OCI-M1 (cell line): ENCODE measurements around the gene RBMS2.

Experiments used
- DNase-seq: peaks from one replicate; lab custom pipeline; 2025; lab: John Stamatoyannopoulos, UW

The RBMS2 gene

DNA sequence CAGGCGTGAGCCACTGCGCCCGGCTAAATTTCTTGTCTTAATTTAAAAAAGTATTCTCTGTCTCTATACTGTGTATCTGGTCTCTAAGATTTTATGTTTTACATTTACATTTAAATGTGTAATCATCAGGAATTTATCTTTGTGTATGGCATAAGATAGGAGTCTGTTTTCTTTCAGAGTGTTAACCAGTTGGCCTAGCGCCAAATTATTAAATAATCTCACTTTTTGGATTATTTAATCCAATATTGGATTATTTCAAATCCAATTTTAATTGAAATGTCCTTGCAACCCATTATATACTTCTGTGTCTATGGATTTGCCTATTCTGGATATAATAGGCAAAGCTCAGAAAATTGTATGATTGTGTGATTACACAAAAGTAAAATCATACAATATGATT lies 63.5 kb downstream of the RBMS2 start:
- DNase-seq, result no peak

DNA sequence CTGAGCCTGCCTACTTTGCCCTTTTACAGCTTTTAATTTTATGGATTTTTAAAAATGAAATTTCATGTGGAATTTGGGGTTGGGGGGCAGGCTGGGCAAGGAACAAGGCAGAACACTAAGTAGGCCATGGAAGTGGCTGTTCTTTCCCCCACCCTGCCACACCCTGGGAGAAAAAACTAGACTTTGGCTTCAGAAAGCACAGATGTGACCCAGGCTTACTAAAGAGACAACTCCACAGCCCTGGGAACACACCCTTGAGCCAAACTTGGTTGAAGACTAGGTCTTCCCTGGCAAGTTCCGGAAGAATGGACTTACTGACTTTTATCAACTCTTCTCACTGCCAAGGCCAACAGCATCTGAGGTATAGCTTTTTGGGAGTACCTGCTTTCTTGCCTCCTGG lies 68.2 kb downstream of the RBMS2 start:
- DNase-seq, result no peak

DNA sequence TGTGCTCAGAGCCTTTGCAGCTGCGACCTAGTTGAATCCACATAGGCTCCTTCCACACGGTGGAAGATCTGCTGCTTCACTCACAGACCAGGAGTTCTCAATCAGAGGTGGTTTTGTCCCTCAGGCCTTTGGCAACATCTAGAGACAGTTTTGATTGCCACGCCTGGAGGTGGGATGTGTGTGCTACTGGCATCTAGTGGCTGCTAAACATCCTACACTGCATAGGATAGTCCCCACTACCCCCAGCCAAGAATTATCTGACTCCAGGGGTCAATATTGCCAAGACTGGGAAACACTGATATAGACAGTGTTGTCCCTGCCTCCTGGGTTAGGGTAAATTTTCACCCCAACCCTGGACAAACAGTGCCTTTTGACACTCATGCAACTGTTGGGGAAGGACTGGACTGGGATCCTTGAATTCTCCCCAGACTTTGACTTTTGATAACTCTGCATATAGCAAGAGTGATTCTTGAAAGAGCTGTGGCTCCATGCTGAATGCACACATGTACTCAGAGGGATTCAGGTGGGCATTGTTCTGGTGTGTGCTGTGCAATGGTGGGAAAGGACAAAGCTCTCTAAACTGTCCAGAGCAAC lies 68.7 kb downstream of the RBMS2 start:
- peak; percentile 77 for DNase-seq

DNA sequence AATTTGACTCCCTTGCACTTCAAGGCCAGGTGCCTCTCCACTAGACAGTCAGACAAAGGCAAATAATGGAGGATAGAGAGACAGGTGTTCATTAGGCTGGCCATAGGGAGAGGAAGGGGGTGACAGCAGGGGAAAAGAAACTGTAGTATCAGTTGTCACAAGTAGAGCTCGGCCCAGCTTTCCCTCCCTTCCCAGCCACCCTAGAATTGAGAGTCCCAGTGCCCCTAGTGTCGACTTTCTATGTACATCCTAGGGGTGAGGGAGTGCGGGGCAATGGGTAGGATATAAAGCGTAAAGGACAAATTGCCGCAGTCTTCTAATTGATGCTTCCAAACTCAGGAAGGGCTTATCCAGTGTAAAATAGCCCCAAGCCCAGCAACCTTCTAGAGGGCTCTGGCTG lies 69.5 kb downstream of the RBMS2 start:
- DNase-seq, result no peak

DNA sequence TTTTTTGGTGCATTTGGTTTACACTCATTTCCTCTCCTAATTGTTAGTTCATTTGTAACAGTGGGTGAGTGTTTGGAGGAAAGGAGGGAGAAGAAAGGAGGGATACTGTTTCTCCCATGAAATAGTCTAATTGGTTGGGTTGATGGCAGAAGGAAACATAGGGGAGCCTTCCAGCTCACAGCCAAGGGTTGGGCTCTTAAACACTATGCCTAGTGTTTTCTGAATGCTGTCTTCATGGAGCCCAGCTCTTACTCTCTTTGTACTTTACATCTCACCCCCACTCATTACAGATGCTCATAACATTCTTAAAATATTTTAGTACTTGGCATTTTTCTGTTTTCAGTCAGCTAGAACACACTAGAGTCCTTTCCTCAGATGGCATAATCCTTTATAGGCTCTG lies 70.3 kb downstream of the RBMS2 start:
- DNase-seq, result no peak

DNA sequence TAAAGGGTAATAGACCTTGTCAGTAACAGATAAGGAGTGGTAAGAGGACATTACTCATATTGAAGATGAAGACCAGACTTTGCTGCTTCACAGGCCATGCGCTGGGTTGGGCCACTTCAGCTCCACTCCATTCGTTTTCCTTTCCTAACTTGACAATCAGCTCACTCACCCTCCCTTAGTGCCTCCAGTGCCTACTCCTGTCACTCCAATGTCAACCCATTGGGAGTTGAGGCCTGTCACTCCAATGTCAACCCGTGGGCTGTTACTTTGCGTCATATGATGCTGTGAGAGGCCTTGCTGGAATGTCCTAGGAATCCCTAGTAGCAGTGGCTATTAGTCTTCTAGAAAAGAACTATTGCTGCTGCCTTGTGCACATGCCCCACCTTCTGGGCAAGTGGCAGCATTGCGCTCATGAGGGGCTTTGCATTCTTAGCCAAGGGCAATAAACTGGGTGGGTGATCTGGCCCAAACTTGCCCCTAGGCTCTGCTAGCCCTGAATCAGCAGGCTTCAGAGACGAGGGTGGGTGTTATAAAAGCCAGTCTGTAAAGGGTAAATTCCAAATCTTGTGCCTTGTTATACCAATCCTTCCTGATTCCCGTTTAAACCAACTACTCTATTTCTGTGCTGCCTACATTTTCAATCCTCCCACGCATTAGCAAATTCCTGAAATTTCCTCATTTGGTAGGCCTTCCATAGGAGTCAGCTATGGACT lies 72.4 kb downstream of the RBMS2 start:
- peak; percentile 76 for DNase-seq

DNA sequence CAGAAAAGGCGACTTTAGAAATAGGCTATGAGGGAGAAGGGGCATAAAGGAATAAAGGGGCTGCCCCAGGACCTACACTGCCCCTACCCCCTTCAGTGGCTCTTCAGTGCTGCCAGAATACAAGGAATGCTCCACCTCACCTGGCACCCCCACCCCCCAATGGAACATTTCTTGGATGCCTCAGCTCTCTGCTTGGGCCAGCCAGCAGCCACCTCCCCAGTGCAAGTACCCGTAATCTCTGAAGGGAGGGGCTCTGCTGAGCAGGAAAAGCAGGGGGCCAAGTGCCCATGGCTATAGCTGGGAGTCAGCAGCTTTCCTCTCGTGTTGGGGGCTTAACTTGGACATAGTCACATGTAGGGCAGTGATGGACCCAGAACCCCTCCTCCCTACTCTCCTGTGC lies 75.2 kb downstream of the RBMS2 start:
- no peak for DNase-seq

DNA sequence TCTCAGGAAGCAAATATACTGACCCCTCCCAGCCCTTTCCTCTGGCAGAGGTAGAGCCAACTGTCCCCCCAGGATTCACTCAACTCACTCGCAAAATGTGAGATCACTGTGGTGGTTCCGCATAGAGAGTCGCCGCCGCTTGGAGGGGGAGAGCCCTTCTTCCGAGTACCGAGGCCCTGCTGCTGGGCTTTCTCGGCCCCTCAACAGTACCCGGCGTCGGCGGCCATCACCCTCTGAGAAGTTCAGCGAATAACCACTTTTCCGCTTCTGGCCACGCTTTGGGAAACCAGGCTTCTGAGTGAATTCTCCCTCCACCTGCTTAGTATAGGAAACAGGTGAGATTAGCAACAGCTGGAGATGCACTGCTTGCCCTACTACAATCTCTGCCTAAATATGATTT lies 77.4 kb downstream of the RBMS2 start:
- DNase-seq, result no peak

DNA sequence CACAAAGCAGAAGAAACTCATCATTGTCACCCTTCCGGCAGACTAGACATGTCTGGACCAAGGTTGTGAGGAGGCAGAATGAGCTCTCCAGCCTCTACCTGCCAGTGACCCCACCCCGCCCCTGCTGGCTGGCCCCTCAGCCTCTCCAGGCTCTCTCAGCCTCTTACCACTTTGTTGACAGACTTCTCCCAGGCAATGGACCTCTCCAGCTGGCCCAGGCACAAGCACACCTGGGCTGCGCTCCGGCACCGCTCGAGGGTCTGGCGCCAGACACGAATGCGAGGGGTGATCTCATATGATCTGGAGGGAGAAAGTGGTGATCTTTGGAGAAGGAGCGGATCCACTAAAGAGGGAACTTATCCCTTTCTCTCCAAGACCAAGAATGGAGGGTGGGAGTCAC lies 78.2 kb downstream of the RBMS2 start:
- DNase-seq, result no peak

DNA sequence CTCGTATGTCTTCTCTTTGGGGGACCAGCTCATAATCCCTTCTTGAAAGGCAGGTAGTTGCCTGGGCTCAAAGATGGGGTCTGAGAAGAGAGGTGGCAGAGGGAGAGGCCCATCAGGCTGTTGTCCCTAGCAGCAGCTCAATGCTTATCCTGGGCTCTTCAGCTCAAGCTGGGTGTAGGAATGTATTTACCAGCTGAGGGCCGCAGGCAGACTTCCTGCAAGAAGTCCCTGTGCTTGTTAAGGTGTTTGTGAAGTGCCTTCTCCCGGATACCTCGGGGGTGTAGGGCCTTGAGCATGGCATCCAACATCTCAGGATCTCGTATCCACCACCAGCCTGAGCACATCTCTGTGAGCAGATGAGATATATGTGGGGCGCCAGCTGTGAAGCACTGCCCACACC lies 79.1 kb downstream of the RBMS2 start:
- DNase-seq, result no peak

DNA sequence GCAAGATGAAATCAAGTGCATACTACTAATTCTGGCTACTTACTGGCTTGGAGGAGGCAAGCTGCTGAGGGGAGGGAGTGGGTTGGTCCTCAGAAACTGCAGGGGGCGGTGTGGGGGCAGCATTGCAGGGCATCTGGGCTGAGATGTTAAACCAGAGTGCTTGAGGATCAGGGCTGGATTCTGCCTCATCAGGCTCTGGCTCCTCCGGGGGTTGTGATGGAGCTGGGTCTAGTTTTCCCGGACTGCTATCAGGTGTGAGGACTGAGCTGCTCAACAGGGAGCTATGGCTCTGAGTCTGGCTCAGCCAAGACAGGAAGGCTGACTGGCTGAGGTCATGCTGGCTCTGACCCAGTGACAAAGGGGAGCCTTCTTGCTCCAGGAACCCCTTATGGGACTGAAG lies 79.9 kb downstream of the RBMS2 start:
- DNase-seq, result peak; percentile 26

DNA sequence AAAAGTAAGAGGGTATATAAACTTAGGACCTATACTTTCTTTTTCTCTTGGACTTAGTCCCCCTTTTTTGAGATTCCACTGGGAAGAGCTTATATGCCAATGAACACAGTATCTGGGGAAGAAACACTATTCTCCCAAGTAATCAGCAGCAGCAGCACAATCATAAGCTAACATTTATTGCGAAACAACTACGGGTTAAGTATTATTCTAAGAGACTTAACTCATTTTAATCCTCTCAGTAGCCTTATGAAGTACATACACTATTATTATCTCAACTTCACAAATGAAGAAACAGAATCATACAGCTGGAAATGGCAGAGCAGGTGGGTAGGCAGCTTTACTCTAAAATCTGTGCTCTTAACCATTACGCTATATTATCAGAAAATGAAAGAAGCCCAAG lies 80.6 kb downstream of the RBMS2 start:
- no peak for DNase-seq

DNA sequence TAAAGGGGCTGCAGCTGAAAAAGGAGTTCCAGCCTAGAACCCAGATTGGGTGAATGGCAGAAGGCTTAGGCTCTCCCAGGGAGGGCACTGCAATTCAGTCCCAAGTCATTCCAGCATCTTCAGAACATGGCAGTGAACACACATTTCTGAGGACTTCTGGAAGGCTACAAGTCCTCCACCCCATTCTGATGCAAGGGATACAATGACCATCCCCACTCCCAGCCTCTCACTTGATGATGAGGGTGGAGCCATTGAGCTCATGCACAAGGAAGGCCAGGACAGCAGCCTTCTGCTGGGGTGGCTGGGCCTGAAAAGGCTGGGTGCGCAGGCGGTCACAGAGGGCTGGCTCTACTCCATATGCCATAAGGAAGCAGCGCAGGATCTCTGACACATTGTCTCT lies 82.7 kb downstream of the RBMS2 start:
- DNase-seq, result no peak

DNA sequence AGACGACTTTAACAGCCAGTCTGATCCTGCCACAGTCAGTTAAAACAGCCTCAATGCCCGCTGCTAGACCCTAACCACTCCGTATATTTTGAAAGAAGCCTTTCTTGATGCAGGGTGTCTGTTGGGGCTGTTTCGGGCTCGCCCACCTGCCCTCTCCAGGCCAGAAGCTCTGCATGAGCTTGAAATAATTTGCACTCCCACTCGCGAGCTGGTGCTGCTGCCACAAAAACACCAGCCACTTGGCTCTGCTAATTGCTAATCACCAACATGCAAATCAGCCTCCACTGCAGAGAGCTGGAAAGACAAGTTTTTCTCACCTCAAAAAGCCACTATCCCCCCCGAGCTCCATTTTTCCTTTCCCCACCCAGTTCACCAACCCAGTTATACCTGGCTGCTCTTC lies 93.0 kb downstream of the RBMS2 start:
- DNase-seq, result no peak

DNA sequence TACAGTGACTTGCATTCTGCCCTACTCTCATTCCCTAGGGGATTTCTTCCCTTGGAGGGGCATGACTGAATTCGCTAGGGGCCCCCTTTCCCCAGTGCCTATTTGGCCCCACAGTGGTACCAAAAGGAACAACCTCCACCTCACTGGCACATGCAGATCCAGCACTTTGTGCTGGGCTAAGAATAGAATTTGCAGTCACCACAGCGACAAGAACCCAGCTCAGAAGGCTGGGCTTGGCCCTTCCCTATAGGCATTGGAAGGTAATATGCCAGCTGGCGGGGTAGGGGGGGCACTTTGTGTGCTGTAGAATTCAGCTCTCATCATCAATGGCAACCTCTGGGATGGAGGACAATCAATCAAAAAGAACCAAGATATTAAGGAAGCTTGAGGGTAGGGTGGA lies 94.6 kb downstream of the RBMS2 start:
- no peak for DNase-seq

DNA sequence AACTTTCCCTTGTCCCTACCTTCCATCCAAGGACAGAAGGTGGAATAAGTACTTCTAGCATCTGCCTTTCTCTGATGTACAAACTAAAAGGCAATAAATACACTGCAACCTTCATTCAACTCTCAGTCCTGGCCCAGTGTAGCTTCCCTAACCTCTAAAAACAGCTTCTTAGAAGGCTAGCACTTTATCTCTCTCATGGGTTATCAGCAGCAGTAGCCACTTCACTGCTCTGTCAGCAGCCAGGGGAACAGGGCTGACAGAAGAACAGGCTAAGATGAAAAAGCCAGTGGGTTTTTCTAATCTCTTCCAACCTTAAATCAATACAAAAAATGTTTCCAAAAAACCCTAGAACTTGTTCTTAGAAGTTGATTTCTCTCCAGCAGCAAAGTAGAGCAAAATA lies 95.3 kb downstream of the RBMS2 start:
- peak; percentile 37 for DNase-seq

DNA sequence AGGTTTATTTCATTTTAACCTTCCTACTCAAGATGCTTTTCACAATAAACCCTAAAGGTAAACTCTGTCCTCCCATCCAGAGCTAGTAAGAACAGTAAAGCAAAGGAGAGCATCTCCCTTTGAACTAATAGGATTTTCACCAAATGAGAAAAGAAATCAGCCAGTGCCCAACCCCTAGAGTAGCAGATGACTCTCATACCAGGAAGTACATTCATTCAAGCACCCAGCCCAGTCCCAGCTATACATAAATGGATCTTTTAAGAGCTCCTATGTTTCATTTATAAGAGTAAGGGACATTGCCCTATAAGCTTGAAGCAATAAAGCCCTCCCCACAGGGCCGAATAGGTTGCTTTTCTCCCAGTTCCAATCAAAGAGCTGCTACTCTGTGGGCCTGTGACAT lies 100.9 kb downstream of the RBMS2 start:
- no peak for DNase-seq

DNA sequence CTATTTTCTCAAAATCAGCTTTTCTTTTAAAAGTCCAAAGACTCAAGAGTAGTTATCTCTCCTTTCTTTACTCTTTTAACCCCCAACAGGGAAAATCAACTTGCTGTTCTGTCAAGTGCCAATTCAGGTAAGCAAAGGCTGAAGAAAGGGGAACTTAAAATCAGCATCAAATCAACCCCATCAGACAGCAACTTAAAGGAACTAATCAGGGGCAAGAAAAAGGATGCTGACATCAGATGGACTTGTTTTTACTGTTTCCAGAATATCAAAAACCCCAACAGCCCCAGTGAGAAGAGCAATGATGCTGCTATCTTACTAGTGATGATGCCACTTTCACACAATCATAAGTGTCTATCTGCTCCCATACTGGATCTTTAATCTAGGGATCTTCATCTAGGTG lies 105.1 kb downstream of the RBMS2 start:
- no peak for DNase-seq

DNA sequence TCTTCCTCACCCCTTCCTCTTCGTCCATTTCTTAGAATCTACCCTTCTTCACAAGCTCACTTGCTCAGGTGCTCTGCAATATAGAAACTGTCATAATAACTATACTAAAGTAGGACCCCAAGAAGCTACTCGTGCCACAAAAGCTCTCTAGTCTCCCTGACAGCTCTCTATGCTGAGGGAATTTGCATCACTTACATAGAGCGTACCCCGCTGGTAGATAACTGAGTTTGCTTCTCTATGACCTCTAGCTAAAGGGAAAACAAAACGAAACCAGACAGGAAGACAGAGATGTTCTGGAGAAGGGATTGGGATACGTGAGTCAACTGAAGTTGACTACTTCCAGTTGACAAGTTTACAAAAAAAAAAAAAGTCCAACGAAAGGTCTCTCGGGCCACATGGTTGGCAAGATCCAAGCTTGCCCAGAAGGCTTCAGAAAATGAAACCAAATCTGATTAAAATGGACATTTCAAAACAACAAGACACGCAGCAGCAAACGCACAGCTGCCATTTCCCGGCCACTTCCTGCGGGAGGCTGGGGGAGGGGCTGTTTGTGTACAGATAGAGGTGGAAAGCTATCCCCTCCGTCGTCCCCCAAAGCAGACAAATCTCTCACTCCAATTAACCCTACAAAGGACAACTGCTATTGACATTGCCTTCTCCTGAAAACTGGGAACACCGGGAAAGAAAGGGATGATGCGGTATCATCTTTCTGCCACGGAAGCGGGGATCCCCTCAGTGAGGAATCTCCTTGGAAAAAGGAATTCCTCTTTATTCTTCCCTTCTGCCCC lies 107.2 kb downstream of the RBMS2 start:
- DNase-seq, result peak; percentile 80

DNA sequence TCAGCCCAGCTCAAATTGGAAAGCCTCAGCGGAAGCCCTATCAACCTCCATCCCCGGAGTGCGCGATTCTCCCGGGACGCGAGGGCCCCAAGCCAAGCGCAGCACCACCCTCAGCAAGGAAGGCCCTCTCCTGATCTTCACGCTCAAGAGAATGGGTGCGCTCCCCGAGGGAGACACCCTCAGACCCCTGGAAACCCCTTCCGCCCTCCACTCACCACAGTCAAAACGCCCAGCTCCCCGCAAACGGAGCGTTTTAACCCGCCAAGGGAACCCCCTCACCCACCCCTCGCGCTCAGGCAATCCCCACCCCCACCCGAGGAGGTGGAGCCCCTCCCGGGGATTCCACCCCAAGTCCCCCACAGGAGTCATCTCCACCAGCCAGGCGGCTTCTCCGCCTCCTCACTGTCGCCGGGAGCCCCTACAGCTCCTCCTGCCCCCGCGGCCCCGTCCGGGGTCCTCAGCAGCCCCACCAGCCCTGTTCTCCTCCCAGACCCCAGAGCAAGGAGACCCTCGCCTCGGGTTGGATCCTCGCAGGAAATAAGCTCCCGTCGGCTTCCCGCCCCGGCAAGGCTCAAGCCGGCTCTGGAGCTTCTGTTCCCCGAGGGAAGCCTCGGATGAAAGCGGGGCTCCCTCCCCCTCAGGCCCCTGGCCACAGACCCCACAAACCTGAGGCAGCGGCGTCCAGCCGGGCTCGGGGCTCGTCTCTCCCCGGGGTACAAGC lies 108.0 kb downstream of the RBMS2 start:
- peak; percentile 56 for DNase-seq

DNA sequence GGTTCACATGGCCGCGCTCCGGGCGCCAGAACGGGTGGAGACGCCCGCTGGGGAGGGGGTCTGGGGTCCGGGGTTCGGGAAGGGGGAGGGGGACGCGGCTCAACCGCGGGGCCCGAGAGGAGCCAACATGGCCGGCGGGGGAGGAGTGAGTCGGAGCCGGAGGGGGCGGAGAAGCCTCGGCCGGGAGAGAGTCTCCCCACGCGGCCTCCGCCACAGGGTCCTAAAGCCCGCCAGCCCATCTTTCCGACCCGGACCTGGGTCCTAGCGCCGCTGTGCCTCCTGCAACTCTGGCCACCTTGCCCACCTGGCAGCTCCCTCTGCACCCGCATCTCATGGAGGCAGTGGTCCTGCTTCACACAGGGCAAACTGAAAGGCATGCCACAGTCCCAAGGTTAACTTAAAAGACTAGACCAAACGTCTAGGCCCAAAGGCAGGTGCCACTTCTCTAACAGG lies 108.6 kb downstream of the RBMS2 start, which contains the start of gene BAZ2A:
Gene BAZ2A, minus strand, starts transcription at position 147 of the 453 bp plus-strand sequence. CDS start 12,796 bp downstream, outside the sequence.
- DNase-seq, result peak; percentile 91
